SU-DHL-6 (cell line): ENCODE data around the gene MEGF10.

Source experiments
- H2AFZ ChIP-seq: fragments of 200-600 bp; sonication (generic); 2 replicates; pipeline ENCODE4 v1.6.1; 2014; ENCODE audit warnings: low read depth, mild to moderate bottlenecking, moderate library complexity, mixed read lengths, antibody characterized with exemption, low read length; ENCODE audit not compliant: severe bottlenecking
- H3F3A ChIP-seq: fragments of 200-600 bp; shearing (Covaris generic); 2 replicates; pipeline ENCODE4 v1.6.0; 2016; ENCODE audit warnings: antibody characterized with exemption, mild to moderate bottlenecking; ENCODE audit not compliant: insufficient read depth
- H3K27ac ChIP-seq: fragments of 200-600 bp; sonication (generic); 2 replicates; pipeline ENCODE4 v1.5.1; 2016; ENCODE audit warnings: low read depth, mild to moderate bottlenecking, low read length, moderate library complexity, mixed read lengths
- H3K27me3 ChIP-seq: fragments of 200-600 bp; sonication (generic), shearing (Covaris generic); 2 replicates; pipeline ENCODE4 v1.6.0; 2014; ENCODE audit warnings: mild to moderate bottlenecking, low read length
- H3K36me3 ChIP-seq: fragments of 200-600 bp; sonication (generic); 2 replicates; pipeline ENCODE4 v1.6.1; 2014; ENCODE audit warnings: mild to moderate bottlenecking, low read length, mixed read lengths
- H3K4me2 ChIP-seq: fragments of 300-600, 200-600 bp; shearing (Covaris generic), sonication (generic); 2 replicates; pipeline ENCODE4 v1.6.0; 2014; ENCODE audit warnings: low read length, low read depth, mild to moderate bottlenecking; ENCODE audit not compliant: poor library complexity, severe bottlenecking
- H3K4me3 ChIP-seq: fragments of 200-600 bp; sonication (generic); 2 replicates; pipeline ENCODE4 v1.5.1; 2014; ENCODE audit warnings: antibody characterized with exemption, low read length, mild to moderate bottlenecking, mixed read lengths; ENCODE audit not compliant: insufficient read depth, poor library complexity, severe bottlenecking
- H3K79me2 ChIP-seq: fragments of 200-600 bp; sonication (generic); 2 replicates; pipeline ENCODE4 v1.6.1; 2014; ENCODE audit warnings: mild to moderate bottlenecking, low read length, moderate library complexity; ENCODE audit not compliant: insufficient read depth
- H3K9ac ChIP-seq: fragments of 200-600 bp; sonication (generic); 2 replicates; pipeline ENCODE4 v1.7.0; 2014; ENCODE audit warnings: mild to moderate bottlenecking, low read length
- H3K9me2 ChIP-seq: fragments of 200-600 bp; sonication (generic); replicated peaks from 2 replicates; pipeline ENCODE4 v1.6.1; 2014; ENCODE audit warnings: low read length; ENCODE audit not compliant: insufficient read depth
- H3K9me3 ChIP-seq: fragments of 200-600 bp; sonication (generic); 2 replicates; pipeline ENCODE4 v1.6.1; 2014; ENCODE audit warnings: low read length, mixed read lengths; ENCODE audit not compliant: insufficient read depth
- H4K20me1 ChIP-seq: fragments of 200-600 bp; sonication (generic); 2 replicates; pipeline ENCODE4 v1.6.1; 2014; ENCODE audit warnings: low read depth, mild to moderate bottlenecking, antibody characterized with exemption, low read length, moderate library complexity, mixed read lengths
- CTCF ChIP-seq: fragments of 200-600 bp; sonication (generic); IDR thresholded peaks from one replicate; pipeline ENCODE4 v1.5.1; 2017; ENCODE audit warnings: antibody characterized with exemption, mild to moderate bottlenecking, low read length, moderate library complexity; ENCODE audit not compliant: insufficient read depth, poor library complexity, severe bottlenecking
- EZH2phosphoT487 ChIP-seq: fragments of 200-600 bp; sonication (generic), shearing (Covaris generic); conservative IDR thresholded peaks from 2 replicates; pipeline ENCODE4 v1.6.1; 2018; ENCODE audit warnings: mild to moderate bottlenecking, antibody characterized with exemption, low read length, moderate library complexity, mixed read lengths

MEGF10 gene

GRCh38 chr5:127421471-127421870 is 130.9 kb downstream of the MEGF10 start:
- no peak overlapping the region for H2AFZ ChIP-seq

GRCh38 chr5:127423173-127423798 is 132.7 kb downstream of the MEGF10 start:
- Histone ChIP-seq H3K4me2 (no peak overlapping the region), H3K27ac (no peak overlapping the region), H3K4me3 (no peak overlapping the region), H3K27me3 (no peaks in the 10 kb centered on the region), H3K36me3 (no peaks in the 10 kb centered on the region), H3K79me2 (no peaks in the 10 kb centered on the region), H2AFZ (no peak overlapping the region), H4K20me1 (no peaks in the 10 kb centered on the region), H3K9ac (no peak overlapping the region), H3F3A (no peaks in the 10 kb centered on the region), H3K9me3 (no peaks in the 10 kb centered on the region), H3K9me2 (no peaks in the 10 kb centered on the region)
- TF ChIP-seq EZH2phosphoT487 (no peak), CTCF (no peak)

More at GRCh38 chr5:127421471-127421870, 130.9 kb downstream of the MEGF10 start:
- Histone ChIP-seq H3K9me3 (no peaks in the 10 kb centered on the region), H3K27me3 (no peaks in the 10 kb centered on the region), H3F3A (no peaks in the 10 kb centered on the region), H4K20me1 (no peaks in the 10 kb centered on the region), H3K4me3 (no peak overlapping the region), H3K4me2 (no peak overlapping the region), H3K9ac (no peak overlapping the region), H3K36me3 (no peaks in the 10 kb centered on the region), H3K9me2 (no peaks in the 10 kb centered on the region), H3K27ac (no peak overlapping the region), H3K79me2 (no peaks in the 10 kb centered on the region)
- TF ChIP-seq CTCF = no peak
- TF ChIP-seq EZH2phosphoT487 = no peak

DNA sequence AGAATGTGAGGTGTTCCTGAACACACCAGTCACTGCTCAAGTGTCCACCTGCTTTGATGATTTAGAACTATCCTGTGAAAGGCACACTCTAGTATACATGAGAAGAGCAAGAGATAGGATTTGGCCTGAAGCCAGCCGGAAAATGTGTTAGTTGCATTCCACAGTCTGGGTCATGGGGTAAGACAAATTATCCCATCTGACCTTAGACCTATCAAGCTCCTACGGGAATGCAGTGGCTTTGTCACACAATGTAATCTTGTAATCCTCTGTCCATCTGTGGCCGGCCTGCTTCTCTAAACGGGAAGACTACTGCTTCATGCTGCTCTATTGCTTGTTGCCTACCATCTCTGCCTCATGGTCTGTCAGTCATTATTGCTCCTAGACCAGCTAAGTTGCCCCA is 134.4 kb downstream of the MEGF10 start:
- Histone ChIP-seq H3F3A (no peaks in the 10 kb centered on the region), H2AFZ (no peak overlapping the region)

More for the DNA sequence above, 134.4 kb downstream of the MEGF10 start:
- Histone ChIP-seq H3K4me2 (no peak overlapping the region), H3K27me3 (no peaks in the 10 kb centered on the region), H3K36me3 (no peaks in the 10 kb centered on the region), H3K27ac (no peak overlapping the region), H3K9me3 (no peaks in the 10 kb centered on the region), H3K79me2 (no peaks in the 10 kb centered on the region), H3K4me3 (no peak overlapping the region), H3K9me2 (no peaks in the 10 kb centered on the region), H3K9ac (no peak overlapping the region), H4K20me1 (no peaks in the 10 kb centered on the region)
- TF ChIP-seq CTCF (no peak), EZH2phosphoT487 (no peak)
